ENCODE data around the gene SKIDA1.

The SKIDA1 gene

DNA sequence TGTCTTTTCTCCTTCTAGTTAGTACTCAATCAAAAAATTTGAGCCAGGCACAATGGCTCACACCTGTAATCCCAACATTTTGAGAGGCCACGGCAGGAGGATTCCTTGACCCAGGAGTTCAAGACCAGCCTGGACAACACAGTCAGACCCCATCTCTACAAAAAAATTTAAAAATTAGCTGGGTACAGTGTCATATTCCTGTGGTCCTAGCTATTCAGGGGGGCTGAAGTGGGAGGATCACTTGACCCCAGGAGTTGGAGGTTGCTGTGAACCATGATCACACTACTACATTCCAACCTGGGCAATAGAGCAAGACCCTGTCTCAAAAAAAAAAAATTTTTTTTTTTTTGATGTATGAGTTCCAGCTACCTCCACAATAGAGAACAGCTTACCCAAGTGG, 57.8 kb downstream of the SKIDA1 start:
- H3K27me3 ChIP-seq: no peaks in the 10 kb centered on the region
- H3K9me3 ChIP-seq: no peaks in the 10 kb centered on the region
- H3K4me1 ChIP-seq: no peaks in the 10 kb centered on the region
- no peak overlapping the region for H3K4me3 ChIP-seq (ENCODE audit: low read depth, low read length)
- TF ChIP-seq, protein P1, sequence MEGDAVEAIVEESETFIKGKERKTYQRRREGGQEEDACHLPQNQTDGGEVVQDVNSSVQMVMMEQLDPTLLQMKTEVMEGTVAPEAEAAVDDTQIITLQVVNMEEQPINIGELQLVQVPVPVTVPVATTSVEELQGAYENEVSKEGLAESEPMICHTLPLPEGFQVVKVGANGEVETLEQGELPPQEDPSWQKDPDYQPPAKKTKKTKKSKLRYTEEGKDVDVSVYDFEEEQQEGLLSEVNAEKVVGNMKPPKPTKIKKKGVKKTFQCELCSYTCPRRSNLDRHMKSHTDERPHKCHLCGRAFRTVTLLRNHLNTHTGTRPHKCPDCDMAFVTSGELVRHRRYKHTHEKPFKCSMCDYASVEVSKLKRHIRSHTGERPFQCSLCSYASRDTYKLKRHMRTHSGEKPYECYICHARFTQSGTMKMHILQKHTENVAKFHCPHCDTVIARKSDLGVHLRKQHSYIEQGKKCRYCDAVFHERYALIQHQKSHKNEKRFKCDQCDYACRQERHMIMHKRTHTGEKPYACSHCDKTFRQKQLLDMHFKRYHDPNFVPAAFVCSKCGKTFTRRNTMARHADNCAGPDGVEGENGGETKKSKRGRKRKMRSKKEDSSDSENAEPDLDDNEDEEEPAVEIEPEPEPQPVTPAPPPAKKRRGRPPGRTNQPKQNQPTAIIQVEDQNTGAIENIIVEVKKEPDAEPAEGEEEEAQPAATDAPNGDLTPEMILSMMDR (IDR thresholded peaks at IDR 0.05; ENCODE audit: low read depth, low read length): no peak
- DNase-seq: no peak
- no peaks in the 10 kb centered on the region for H3K36me3 ChIP-seq

DNA sequence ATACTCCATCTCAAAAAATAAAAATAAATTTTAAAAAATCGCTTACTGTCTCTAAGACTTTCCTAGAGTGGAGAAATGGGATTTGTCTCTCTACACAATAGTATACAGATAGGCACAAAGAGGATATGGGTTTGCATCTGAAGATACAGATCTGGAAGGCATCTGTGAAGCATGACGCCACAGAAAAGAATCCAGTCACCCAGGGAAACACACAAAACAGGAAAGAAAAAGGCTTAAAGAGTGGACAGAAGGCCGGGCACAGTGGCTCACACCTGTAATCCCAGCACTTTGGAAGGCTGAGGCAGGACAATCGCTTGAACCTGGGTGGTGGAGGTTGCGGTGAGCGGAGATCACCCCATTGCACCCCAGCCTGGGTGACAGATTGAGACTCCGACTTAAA, 61.3 kb downstream of the SKIDA1 start:
- no peaks in the 10 kb centered on the region for H3K9me3 ChIP-seq
- no peaks in the 10 kb centered on the region for H3K27me3 ChIP-seq
- H3K4me1 ChIP-seq: no peaks in the 10 kb centered on the region
- DNase-seq: no peak
- H3K36me3 ChIP-seq: no peaks in the 10 kb centered on the region
- TF ChIP-seq, protein P1 (IDR thresholded peaks at IDR 0.05; ENCODE audit: low read depth, low read length): no peak
- H3K4me3 ChIP-seq (ENCODE audit: low read depth, low read length): no peak overlapping the region
